H1 (cell line): ENCODE results near the gene RPRD1A. TPM values are rescaled to one million over a fixed set of nuclear protein-coding genes. Genes with fewer than 3 reads are reported as not detected.

Experiments used
- BCL11A ChIP-seq, 2 experiments: IDR thresholded peaks; one replicate each; pipeline ENCODE4 v1.6.1; 2011; ENCODE audit warnings: low read depth in 2 of 2, low read length in 2 of 2, mild to moderate bottlenecking in 2 of 2
- CTBP2 ChIP-seq: IDR thresholded peaks from 2 replicates; pipeline ENCODE4 v1.7.0; 2011; ENCODE audit warnings: borderline replicate concordance, mild to moderate bottlenecking, moderate library complexity, mixed read lengths, low read length; ENCODE audit not compliant: insufficient read depth, insufficient read length
- GTF2F1 ChIP-seq: IDR thresholded peaks from 2 replicates; pipeline ENCODE4 v1.6.1; 2012; ENCODE audit warnings: low read depth, low read length, improper control_type of control experiment, borderline replicate concordance
- KDM1A ChIP-seq: fragments of 200-600, 300-600 bp; sonication (generic); IDR thresholded peaks from 2 replicates; pipeline ENCODE4 v1.7.1; 2016; ENCODE audit warnings: mild to moderate bottlenecking, low read length, borderline replicate concordance
- PHF8 ChIP-seq: fragments of 200-600 bp; sonication (generic); conservative IDR thresholded peaks from 2 replicates; pipeline ENCODE4 v1.7.1; 2012; ENCODE audit warnings: low read depth, mild to moderate bottlenecking, inconsistent platforms, low read length, moderate library complexity
- SP1 ChIP-seq: IDR thresholded peaks from 2 replicates; pipeline ENCODE4 v1.6.1; 2011; ENCODE audit warnings: low read depth, low read length
- SP4 ChIP-seq: IDR thresholded peaks from 2 replicates; pipeline ENCODE4 v1.6.1; 2012; ENCODE audit warnings: low read length, inconsistent platforms
- TEAD4 ChIP-seq: IDR thresholded peaks from 2 replicates; pipeline ENCODE4 v1.6.1; 2012; ENCODE audit warnings: low read depth, low read length, inconsistent platforms, mixed read lengths
- polyA plus RNA-seq, 7 experiments: library from polyadenylated mRNA; depleted of rRNA in 3 of 7; stranded (reverse) in 5 of 7; unstranded in 2 of 7; fragments of >200 nt in 5 of 7; fragments of 200-250 nt in 2 of 7; gene quantifications; 1 replicate in 5 of 7; 2 replicates in 1 of 7; 4 replicates in 1 of 7; pipeline versions ENCODE4 v1.2.1 to v1.2.3, GENCODE V29; 2011 to 2013; ENCODE audit warnings: missing spikeins in 2 of 7, mixed read lengths in 2 of 7
- total RNA-seq: library from RNA; stranded (reverse); fragmentation: NEBNext Ultra II Directional; extraction: Animal tissue kit (Norgen Biotek cat#: 25700); gene quantifications from 2 replicates; pipeline ENCODE4 v1.2.1, GENCODE V29; 2021
- TF ChIP-seq, protein P1 (sequence below): fragments of 300-600 bp; sonication (generic); IDR thresholded peaks from 2 replicates; pipeline ENCODE4 v1.7.1; 2012; ENCODE audit warnings: low read length, moderate library complexity, mild to moderate bottlenecking, inconsistent platforms; ENCODE audit not compliant: insufficient replicate concordance

RPRD1A gene
- total and polyA plus RNA-seq, 2 of the 8 experiments (the other 6 are each of a cell fraction or from before 2014, with no cell fraction given), result 40.5 to 106 TPM

DNA sequence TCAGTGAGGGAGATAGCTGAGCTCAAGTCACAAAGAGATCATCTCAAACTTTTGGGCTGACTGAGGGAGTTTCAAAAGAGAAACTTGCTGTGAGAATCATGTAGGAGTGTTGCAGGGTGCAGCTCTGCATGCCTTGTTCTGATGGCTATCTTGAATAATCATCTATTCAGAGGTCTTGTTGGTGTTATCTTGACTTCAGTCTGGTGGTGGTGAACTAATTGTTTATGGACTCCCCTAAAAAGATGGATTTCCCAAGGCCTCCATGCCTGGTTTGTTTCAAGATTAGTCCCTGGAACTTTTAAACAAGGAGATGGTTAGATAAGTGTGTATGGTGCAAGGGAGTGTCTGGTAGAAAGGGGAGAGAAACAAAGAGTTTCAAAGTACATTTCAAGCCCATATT, 32.0 kb upstream of the RPRD1A start (continued):
- TF ChIP-seq, protein P1, sequence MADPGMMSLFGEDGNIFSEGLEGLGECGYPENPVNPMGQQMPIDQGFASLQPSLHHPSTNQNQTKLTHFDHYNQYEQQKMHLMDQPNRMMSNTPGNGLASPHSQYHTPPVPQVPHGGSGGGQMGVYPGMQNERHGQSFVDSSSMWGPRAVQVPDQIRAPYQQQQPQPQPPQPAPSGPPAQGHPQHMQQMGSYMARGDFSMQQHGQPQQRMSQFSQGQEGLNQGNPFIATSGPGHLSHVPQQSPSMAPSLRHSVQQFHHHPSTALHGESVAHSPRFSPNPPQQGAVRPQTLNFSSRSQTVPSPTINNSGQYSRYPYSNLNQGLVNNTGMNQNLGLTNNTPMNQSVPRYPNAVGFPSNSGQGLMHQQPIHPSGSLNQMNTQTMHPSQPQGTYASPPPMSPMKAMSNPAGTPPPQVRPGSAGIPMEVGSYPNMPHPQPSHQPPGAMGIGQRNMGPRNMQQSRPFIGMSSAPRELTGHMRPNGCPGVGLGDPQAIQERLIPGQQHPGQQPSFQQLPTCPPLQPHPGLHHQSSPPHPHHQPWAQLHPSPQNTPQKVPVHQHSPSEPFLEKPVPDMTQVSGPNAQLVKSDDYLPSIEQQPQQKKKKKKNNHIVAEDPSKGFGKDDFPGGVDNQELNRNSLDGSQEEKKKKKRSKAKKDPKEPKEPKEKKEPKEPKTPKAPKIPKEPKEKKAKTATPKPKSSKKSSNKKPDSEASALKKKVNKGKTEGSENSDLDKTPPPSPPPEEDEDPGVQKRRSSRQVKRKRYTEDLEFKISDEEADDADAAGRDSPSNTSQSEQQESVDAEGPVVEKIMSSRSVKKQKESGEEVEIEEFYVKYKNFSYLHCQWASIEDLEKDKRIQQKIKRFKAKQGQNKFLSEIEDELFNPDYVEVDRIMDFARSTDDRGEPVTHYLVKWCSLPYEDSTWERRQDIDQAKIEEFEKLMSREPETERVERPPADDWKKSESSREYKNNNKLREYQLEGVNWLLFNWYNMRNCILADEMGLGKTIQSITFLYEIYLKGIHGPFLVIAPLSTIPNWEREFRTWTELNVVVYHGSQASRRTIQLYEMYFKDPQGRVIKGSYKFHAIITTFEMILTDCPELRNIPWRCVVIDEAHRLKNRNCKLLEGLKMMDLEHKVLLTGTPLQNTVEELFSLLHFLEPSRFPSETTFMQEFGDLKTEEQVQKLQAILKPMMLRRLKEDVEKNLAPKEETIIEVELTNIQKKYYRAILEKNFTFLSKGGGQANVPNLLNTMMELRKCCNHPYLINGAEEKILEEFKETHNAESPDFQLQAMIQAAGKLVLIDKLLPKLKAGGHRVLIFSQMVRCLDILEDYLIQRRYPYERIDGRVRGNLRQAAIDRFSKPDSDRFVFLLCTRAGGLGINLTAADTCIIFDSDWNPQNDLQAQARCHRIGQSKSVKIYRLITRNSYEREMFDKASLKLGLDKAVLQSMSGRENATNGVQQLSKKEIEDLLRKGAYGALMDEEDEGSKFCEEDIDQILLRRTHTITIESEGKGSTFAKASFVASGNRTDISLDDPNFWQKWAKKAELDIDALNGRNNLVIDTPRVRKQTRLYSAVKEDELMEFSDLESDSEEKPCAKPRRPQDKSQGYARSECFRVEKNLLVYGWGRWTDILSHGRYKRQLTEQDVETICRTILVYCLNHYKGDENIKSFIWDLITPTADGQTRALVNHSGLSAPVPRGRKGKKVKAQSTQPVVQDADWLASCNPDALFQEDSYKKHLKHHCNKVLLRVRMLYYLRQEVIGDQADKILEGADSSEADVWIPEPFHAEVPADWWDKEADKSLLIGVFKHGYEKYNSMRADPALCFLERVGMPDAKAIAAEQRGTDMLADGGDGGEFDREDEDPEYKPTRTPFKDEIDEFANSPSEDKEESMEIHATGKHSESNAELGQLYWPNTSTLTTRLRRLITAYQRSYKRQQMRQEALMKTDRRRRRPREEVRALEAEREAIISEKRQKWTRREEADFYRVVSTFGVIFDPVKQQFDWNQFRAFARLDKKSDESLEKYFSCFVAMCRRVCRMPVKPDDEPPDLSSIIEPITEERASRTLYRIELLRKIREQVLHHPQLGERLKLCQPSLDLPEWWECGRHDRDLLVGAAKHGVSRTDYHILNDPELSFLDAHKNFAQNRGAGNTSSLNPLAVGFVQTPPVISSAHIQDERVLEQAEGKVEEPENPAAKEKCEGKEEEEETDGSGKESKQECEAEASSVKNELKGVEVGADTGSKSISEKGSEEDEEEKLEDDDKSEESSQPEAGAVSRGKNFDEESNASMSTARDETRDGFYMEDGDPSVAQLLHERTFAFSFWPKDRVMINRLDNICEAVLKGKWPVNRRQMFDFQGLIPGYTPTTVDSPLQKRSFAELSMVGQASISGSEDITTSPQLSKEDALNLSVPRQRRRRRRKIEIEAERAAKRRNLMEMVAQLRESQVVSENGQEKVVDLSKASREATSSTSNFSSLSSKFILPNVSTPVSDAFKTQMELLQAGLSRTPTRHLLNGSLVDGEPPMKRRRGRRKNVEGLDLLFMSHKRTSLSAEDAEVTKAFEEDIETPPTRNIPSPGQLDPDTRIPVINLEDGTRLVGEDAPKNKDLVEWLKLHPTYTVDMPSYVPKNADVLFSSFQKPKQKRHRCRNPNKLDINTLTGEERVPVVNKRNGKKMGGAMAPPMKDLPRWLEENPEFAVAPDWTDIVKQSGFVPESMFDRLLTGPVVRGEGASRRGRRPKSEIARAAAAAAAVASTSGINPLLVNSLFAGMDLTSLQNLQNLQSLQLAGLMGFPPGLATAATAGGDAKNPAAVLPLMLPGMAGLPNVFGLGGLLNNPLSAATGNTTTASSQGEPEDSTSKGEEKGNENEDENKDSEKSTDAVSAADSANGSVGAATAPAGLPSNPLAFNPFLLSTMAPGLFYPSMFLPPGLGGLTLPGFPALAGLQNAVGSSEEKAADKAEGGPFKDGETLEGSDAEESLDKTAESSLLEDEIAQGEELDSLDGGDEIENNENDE, result no peak
- TF ChIP-seq CTBP2, result no peak
- no peak for TF ChIP-seq GTF2F1
- TF ChIP-seq PHF8, result no peak
- no peak for TF ChIP-seq TEAD4
- TF ChIP-seq KDM1A, result no peak
- TF ChIP-seq BCL11A (IDR thresholded peaks at IDR 0.05; ENCODE audit: low read depth in 2 of 2, low read length in 2 of 2), result no peak
- no peak for TF ChIP-seq SP4
- no peak for TF ChIP-seq SP1
